Renal pelvis (tissue), 4 donors: ENCODE results near the gene CARD14. TPM values are rescaled to one million over a fixed set of nuclear protein-coding genes. Genes with fewer than 3 reads are reported as not detected.
"Not testable (repeated sequence)": the region's sequence is repeated elsewhere in the genome, so short reads cannot be mapped to it uniquely, and the experiment has no call there.

ENCODE experiments used
- DNase-seq: peaks from one replicate; pipeline ENCODE4 v3.0.0-alpha.2; 2013
- polyA plus RNA-seq, 3 donors: library from polyadenylated mRNA; unstranded; fragments of 120-200 nt; gene quantifications; one replicate each; pipeline ENCODE4 v1.2.1, GENCODE V29; 2013; ENCODE audit not compliant: insufficient read length in 3 of 3

Gene CARD14
- polyA plus RNA-seq, 3 donors, result 1.1 to 2.2 (median 2.1) TPM

GRCh38 chr17:80223838-80224497, 54.1 kb downstream of the CARD14 start:
- DNase-seq, result no peak

GRCh38 chr17:80224683-80225082, 54.9 kb downstream of the CARD14 start:
- no peak for DNase-seq

GRCh38 chr17:80225230-80225629, 55.4 kb downstream of the CARD14 start:
- no peak for DNase-seq

GRCh38 chr17:80227156-80227555, 57.3 kb downstream of the CARD14 start:
- no peak for DNase-seq

- no peak for DNase-seq
Observed at GRCh38 chr17:80227666-80228065, 57.8 kb downstream of the CARD14 start.

GRCh38 chr17:80228477-80228876, 58.6 kb downstream of the CARD14 start:
- no peak for DNase-seq

GRCh38 chr17:80229011-80229410, 59.2 kb downstream of the CARD14 start:
- DNase-seq, result no peak

- no peak for DNase-seq
Observed at GRCh38 chr17:80232438-80232837, 62.6 kb downstream of the CARD14 start.

- DNase-seq, result no peak
Observed at GRCh38 chr17:80233202-80233601, 63.4 kb downstream of the CARD14 start.

GRCh38 chr17:80236911-80237310, 67.1 kb downstream of the CARD14 start:
- no peak for DNase-seq

- DNase-seq, result no peak
Observed at GRCh38 chr17:80237386-80237785, 67.6 kb downstream of the CARD14 start.

GRCh38 chr17:80242505-80242904, 72.7 kb downstream of the CARD14 start:
- DNase-seq, result no peak

GRCh38 chr17:80243526-80244433, 74.0 kb downstream of the CARD14 start:
- DNase-seq, result no peak

- not testable (repeated sequence) for DNase-seq
Observed at GRCh38 chr17:80244448-80244847, 74.6 kb downstream of the CARD14 start.

GRCh38 chr17:80244871-80245509, 75.2 kb downstream of the CARD14 start:
- DNase-seq, result no peak

- DNase-seq, result no peak
Observed at GRCh38 chr17:80245566-80246265, 75.9 kb downstream of the CARD14 start.

- no peak for DNase-seq
Observed at GRCh38 chr17:80246266-80246681, 76.4 kb downstream of the CARD14 start.

- no peak for DNase-seq
Observed at GRCh38 chr17:80246726-80247125, 76.9 kb downstream of the CARD14 start.

- no peak for DNase-seq
Observed at GRCh38 chr17:80247561-80247960, 77.7 kb downstream of the CARD14 start.

GRCh38 chr17:80248001-80248893, 78.4 kb downstream of the CARD14 start:
- no peak for DNase-seq
